Adrenal gland (tissue), 12 donors: ENCODE results near the gene CHST14. TPM values are rescaled to one million over a fixed set of nuclear protein-coding genes. Genes with fewer than 3 reads are reported as not detected.
A peak's percentile ranks its signal among the peaks of the same experiment; 100 is the strongest.

ENCODE experiments used
- DNase-seq, 7 donors: peaks; one replicate each; pipeline ENCODE4 v3.0.0-alpha.2; 2019 to 2020
- H3K27ac ChIP-seq, 5 donors: fragments of 200-600 bp; sonication (generic) in 4 of 5; 1 replicate in 3 of 5; 2 replicates in 2 of 5; pipeline versions ENCODE4 v1.5.1 to v1.8.0; 2016 to 2020; ENCODE audit warnings: mild to moderate bottlenecking in 1 of 5
- H3K27me3 ChIP-seq: fragments of 200-600 bp; 2 replicates; pipeline ENCODE4 v1.8.0; 2021
- H3K36me3 ChIP-seq, 2 donors: fragments of 200-600 bp; replicated peaks in 1 of 2; 1 replicate in 1 of 2; 2 replicates in 1 of 2; pipeline versions ENCODE4 v1.5.1 to v1.8.0; 2018 to 2022
- H3K4me1 ChIP-seq, 2 donors: fragments of 200-600 bp; replicated peaks in 1 of 2; 1 replicate in 1 of 2; 2 replicates in 1 of 2; pipeline versions ENCODE4 v1.5.1 to v1.8.0; 2018 to 2021
- H3K4me3 ChIP-seq, 4 donors: fragments of 200-600 bp; sonication (generic) in 3 of 4; one replicate each; pipeline ENCODE4 v1.5.1; 2016 to 2018
- H3K9me3 ChIP-seq, 3 donors: fragments of 200-600 bp; sonication (generic) in 1 of 3; replicated peaks in 1 of 3; 1 replicate in 2 of 3; 2 replicates in 1 of 3; pipeline versions ENCODE4 v1.5.1 to v1.8.0; 2016 to 2021
- CTCF ChIP-seq, 6 experiments: fragments of 450-650 bp in 4 of 6; fragments of 200-600 bp in 2 of 6; sonication (generic) in 1 of 6; IDR thresholded peaks; 1 replicate in 5 of 6; 2 replicates in 1 of 6; pipeline versions ENCODE4 v1.5.1 to v1.8.0; 2016 to 2021; ENCODE audit warnings: antibody characterized with exemption in 6 of 6, mild to moderate bottlenecking in 2 of 6, moderate library complexity in 1 of 6
- POLR2A ChIP-seq, 2 donors: fragments of 450-650 bp; IDR thresholded peaks; one replicate each; pipeline ENCODE4 v1.6.1; 2017; ENCODE audit warnings: antibody characterized with exemption in 2 of 2, mild to moderate bottlenecking in 2 of 2, moderate library complexity in 1 of 2
- WGBS, 4 donors: extraction: QIAGEN DNeasy Blood & Tissue Kit in 2 of 4; methylation state at CpG; one replicate each; pipeline versions ENCODE4 v1.1.5 to v1.1.7; 2013 to 2017; 5-methylcytosine and 5-hydroxymethylcytosine counted together
- intact Hi-C, 2 donors: fragments of 100-400 bp; cut with DNase I; formaldehyde crosslinking; loops; one replicate each; pipeline versions ENCODE4 v1.14.1 to v1.15.0; 2022 to 2023
- polyA plus RNA-seq, 3 donors: library from polyadenylated mRNA; stranded (reverse); fragments of 200-250 nt in 2 of 3; fragments of 350-450 nt in 1 of 3; fragmentation: Illumina TruSeq in 1 of 3; extraction: RNeasy Lipid Tissue Mini Kit (QIAGEN cat#74804) in 1 of 3; gene quantifications; one replicate each; pipeline ENCODE4 v1.2.3, GENCODE V29; 2013 to 2014
- total RNA-seq, 9 donors: library from RNA; depleted of rRNA in 4 of 9; stranded (reverse); fragments of >200 nt in 4 of 9; fragments of 120-200 nt in 1 of 9; fragmentation: NEBNext Ultra II Directional in 1 of 9; extraction: Animal tissue kit (Norgen Biotek cat#: 25700) in 1 of 9; gene quantifications; one replicate each; pipeline versions ENCODE4 v1.1.0 to v1.2.4, GENCODE V29; 2013 to 2023
- donor health status: healthy with polysubstance abuse.
- donor health status: Bipolar disorder and iron deficiency.
- donor health status: DM: yes; HTN: yes; CAD: no.
- donor health status: DM: no; HTN: no; CAD: no.
- donor health status: DM: no; HTN: no; CAD: no.
- donor health status: DM: yes; HTN: yes; CAD: no.

CHST14 gene
- total and polyA plus RNA-seq, 12 donors = 5.0 to 20.6 (median 10.0) TPM

GRCh38 chr15:40459391-40460015 lies 11.3 kb upstream of the CHST14 start:
- TF ChIP-seq POLR2A (IDR thresholded peaks at IDR 0.05) = no peak
- no peak for TF ChIP-seq CTCF (IDR thresholded peaks at IDR 0.05)
- WGBS, 4 donors = 90 to 96% (median 93%) methylated on average over 4 to 19 of the region's 19 CpGs
- H3K4me1 ChIP-seq = peaks cover 27 to 33% of the 10 kb centered on the region in 2 donors
- intact Hi-C loops = no loop called here
- H3K27me3 ChIP-seq = no peaks in the 10 kb centered on the region
- no peak for DNase-seq
- H3K36me3 ChIP-seq = peaks cover 0 to 36% of the 10 kb centered on the region in 2 donors
- no peaks in the 10 kb centered on the region for H3K9me3 ChIP-seq
- no peak overlapping the region for H3K27ac ChIP-seq
- no peak overlapping the region for H3K4me3 ChIP-seq

- TF ChIP-seq POLR2A (IDR thresholded peaks at IDR 0.05) (no peak), CTCF (IDR thresholded peaks at IDR 0.05) (no peak)
- Histone ChIP-seq H3K9me3 (no peaks in the 10 kb centered on the region), H3K4me3 (no peak overlapping the region), H3K27ac (no peak overlapping the region), H3K4me1 (peaks cover 18 to 24% of the 10 kb centered on the region in 2 donors), H3K27me3 (no peaks in the 10 kb centered on the region), H3K36me3 (peaks cover 0 to 45% of the 10 kb centered on the region in 2 donors)
- DNase-seq = peak in 1 of 7 donors; percentile 4
- WGBS, 4 donors = 92 to 100% (median 97%) methylated on average over 1 to 2 of the region's 2 CpGs
- intact Hi-C loops = no loop called here
Measured at GRCh38 chr15:40460404-40460803, 10.4 kb upstream of the CHST14 start.

GRCh38 chr15:40461958-40462357 lies 8.8 kb upstream of the CHST14 start:
- no peak overlapping the region for H3K4me3 ChIP-seq
- intact Hi-C loops = no loop called here
- peaks cover 2 to 9% of the 10 kb centered on the region in 2 donors for H3K4me1 ChIP-seq
- WGBS, 4 donors = 95 to 100% (median 96%) methylated on average over 2 to 21 of the region's 21 CpGs
- H3K9me3 ChIP-seq = no peaks in the 10 kb centered on the region
- H3K36me3 ChIP-seq = peaks cover 0 to 57% of the 10 kb centered on the region in 2 donors
- TF ChIP-seq CTCF (IDR thresholded peaks at IDR 0.05) (no peak), POLR2A (IDR thresholded peaks at IDR 0.05) (no peak)
- H3K27me3 ChIP-seq = no peaks in the 10 kb centered on the region
- DNase-seq = no peak
- no peak overlapping the region for H3K27ac ChIP-seq

GRCh38 chr15:40463279-40463678 lies 7.5 kb upstream of the CHST14 start:
- H3K4me3 ChIP-seq = no peak overlapping the region
- H3K36me3 ChIP-seq = peaks cover 0 to 60% of the 10 kb centered on the region in 2 donors
- WGBS, 4 donors = 53 to 96% (median 90%) methylated on average over 2 of the region's 2 CpGs
- TF ChIP-seq CTCF (IDR thresholded peaks at IDR 0.05) (no peak), POLR2A (IDR thresholded peaks at IDR 0.05) (no peak)
- no peak for DNase-seq
- H3K9me3 ChIP-seq = no peaks in the 10 kb centered on the region
- no peaks in the 10 kb centered on the region for H3K27me3 ChIP-seq
- H3K4me1 ChIP-seq = peaks cover 0 to 4% of the 10 kb centered on the region in 2 donors
- no peak overlapping the region for H3K27ac ChIP-seq
- intact Hi-C loops = no loop called here
